ENCODE results near the gene PSMB2.

- TF ChIP-seq, protein P1, sequence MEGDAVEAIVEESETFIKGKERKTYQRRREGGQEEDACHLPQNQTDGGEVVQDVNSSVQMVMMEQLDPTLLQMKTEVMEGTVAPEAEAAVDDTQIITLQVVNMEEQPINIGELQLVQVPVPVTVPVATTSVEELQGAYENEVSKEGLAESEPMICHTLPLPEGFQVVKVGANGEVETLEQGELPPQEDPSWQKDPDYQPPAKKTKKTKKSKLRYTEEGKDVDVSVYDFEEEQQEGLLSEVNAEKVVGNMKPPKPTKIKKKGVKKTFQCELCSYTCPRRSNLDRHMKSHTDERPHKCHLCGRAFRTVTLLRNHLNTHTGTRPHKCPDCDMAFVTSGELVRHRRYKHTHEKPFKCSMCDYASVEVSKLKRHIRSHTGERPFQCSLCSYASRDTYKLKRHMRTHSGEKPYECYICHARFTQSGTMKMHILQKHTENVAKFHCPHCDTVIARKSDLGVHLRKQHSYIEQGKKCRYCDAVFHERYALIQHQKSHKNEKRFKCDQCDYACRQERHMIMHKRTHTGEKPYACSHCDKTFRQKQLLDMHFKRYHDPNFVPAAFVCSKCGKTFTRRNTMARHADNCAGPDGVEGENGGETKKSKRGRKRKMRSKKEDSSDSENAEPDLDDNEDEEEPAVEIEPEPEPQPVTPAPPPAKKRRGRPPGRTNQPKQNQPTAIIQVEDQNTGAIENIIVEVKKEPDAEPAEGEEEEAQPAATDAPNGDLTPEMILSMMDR (IDR thresholded peaks at IDR 0.05): no peak
- TF ChIP-seq POLR2A (IDR thresholded peaks at IDR 0.05) (no peak), EP300 (IDR thresholded peaks at IDR 0.05) (no peak)
These were observed 51.6 kb downstream of the PSMB2 start for GRCh38 chr1:35589516-35590427.

All from ovary (tissue), 3 donors.